ENCODE measurements around the gene TMEM213. TPM values are rescaled to one million over a fixed set of nuclear protein-coding genes. Genes with fewer than 3 reads are reported as not detected.
"Not testable (repeated sequence)": the region's sequence is repeated elsewhere in the genome, so short reads cannot be mapped to it uniquely, and the experiment has no call there.

The TMEM213 gene
- not detected for total RNA-seq

GRCh38 chr7:138797715-138798320 lies at the start of gene TMEM213, which contains the start of gene ATP6V0A4:
TSS of gene TMEM213 (plus strand) at chr7:138797994. CDS start at chr7:138798105, 111 bp downstream.
TSS of gene ATP6V0A4 (minus strand) at chr7:138798196. CDS start at chr7:138771247, 26,949 bp downstream.
- no peak for ATAC-seq

- ATAC-seq, result no peak
Measured at GRCh38 chr7:138748666-138749065, 49.1 kb upstream of the TMEM213 start.

- ATAC-seq, result no peak
Measured at GRCh38 chr7:138749960-138750359, 47.8 kb upstream of the TMEM213 start.

- no peak for ATAC-seq
Measured at GRCh38 chr7:138750473-138750872, 47.3 kb upstream of the TMEM213 start.

GRCh38 chr7:138750901-138751464 lies 46.8 kb upstream of the TMEM213 start:
- ATAC-seq, result no peak

- peak; percentile 93 for ATAC-seq
Measured at GRCh38 chr7:138752518-138753149, 45.2 kb upstream of the TMEM213 start.

GRCh38 chr7:138753150-138753518 lies 44.7 kb upstream of the TMEM213 start:
- no peak for ATAC-seq

GRCh38 chr7:138753610-138754009 lies 44.2 kb upstream of the TMEM213 start:
- no peak for ATAC-seq

- ATAC-seq, result no peak
Measured at GRCh38 chr7:138755331-138755747, 42.5 kb upstream of the TMEM213 start.

- ATAC-seq, result no peak
Measured at GRCh38 chr7:138755842-138756590, 41.8 kb upstream of the TMEM213 start.

GRCh38 chr7:138756591-138757242 lies 41.1 kb upstream of the TMEM213 start:
- peak; percentile 62 for ATAC-seq

GRCh38 chr7:138768241-138768640 lies 29.6 kb upstream of the TMEM213 start:
- no peak for ATAC-seq

GRCh38 chr7:138770904-138771303 lies 26.9 kb upstream of the TMEM213 start:
- ATAC-seq, result no peak

GRCh38 chr7:138773176-138773575 lies 24.6 kb upstream of the TMEM213 start:
- no peak for ATAC-seq

- ATAC-seq, result peak; percentile 57
Measured at GRCh38 chr7:138773817-138774216, 24.0 kb upstream of the TMEM213 start.

GRCh38 chr7:138776166-138776833 lies 21.5 kb upstream of the TMEM213 start:
- no peak for ATAC-seq

- ATAC-seq, result no peak
Measured at GRCh38 chr7:138781004-138781403, 16.8 kb upstream of the TMEM213 start.

- no peak for ATAC-seq
Measured at GRCh38 chr7:138784692-138785091, 13.1 kb upstream of the TMEM213 start.

- ATAC-seq, result no peak
Measured at GRCh38 chr7:138785587-138786437, 12.0 kb upstream of the TMEM213 start.

- ATAC-seq, result no peak
Measured at GRCh38 chr7:138796038-138796615, 1.7 kb upstream of the TMEM213 start.

- ATAC-seq, result not testable (repeated sequence)
Measured at GRCh38 chr7:138797046-138797445, 748 bp upstream of the TMEM213 start.
